ENCODE results near the gene CPEB1.
A peak's percentile ranks its signal among the peaks of the same experiment; 100 is the strongest.

The CPEB1 gene

DNA sequence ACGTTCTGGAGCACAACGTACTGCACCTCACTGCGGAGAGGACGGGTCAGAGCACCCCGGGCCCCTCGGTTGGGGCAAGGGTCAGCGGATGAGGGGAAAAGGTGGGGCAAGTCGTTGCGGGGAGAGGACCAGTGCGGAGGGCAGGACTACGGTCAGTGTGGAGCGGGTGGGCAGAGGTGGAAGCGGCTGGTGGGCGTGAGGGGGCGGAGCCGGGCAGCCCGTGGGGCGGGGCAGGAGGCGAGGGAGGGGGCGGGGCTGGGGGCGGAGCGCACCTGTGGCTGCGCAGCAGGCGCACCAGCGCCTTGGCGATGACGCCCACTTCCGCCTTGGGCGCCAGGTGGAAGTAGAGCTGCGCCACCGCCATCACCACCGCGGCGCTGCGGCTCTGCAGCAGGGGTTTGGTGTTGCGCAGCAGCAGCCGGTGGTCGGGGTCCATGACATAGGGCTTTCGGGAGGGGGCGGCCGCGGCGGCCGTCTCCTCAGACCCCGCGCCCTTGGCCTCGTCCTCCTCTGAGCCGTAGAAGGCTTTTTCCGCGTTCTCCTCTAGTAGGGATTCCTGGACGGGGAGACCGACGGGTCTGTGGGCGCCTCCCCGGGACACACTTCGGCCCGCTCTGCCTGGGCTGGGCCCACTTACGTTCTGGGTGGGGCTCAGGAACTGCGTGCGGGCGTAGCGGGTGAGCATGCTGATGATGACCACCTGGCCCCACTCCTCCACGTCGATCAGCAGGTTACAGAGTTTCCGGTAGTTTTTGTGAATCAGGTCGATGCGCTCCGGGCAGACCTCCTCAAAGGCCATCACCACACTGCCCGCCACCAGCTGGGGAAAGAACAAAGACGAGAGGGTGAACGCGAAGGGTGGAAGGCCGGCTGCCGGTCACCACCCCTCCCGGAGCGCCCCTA is 33.3 kb upstream of the CPEB1 start:
- peaks cover 0 to 10% (median 6%) of the 10 kb centered on the region in 4 donors for H3K4me1 ChIP-seq
- no peaks in the 10 kb centered on the region for H3K36me3 ChIP-seq
- DNase-seq: peak in 1 of 2 donors; percentile 57
- TF ChIP-seq, protein P1, sequence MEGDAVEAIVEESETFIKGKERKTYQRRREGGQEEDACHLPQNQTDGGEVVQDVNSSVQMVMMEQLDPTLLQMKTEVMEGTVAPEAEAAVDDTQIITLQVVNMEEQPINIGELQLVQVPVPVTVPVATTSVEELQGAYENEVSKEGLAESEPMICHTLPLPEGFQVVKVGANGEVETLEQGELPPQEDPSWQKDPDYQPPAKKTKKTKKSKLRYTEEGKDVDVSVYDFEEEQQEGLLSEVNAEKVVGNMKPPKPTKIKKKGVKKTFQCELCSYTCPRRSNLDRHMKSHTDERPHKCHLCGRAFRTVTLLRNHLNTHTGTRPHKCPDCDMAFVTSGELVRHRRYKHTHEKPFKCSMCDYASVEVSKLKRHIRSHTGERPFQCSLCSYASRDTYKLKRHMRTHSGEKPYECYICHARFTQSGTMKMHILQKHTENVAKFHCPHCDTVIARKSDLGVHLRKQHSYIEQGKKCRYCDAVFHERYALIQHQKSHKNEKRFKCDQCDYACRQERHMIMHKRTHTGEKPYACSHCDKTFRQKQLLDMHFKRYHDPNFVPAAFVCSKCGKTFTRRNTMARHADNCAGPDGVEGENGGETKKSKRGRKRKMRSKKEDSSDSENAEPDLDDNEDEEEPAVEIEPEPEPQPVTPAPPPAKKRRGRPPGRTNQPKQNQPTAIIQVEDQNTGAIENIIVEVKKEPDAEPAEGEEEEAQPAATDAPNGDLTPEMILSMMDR (IDR thresholded peaks at IDR 0.05): no peak
- intact Hi-C loops (cut with DNase I; ENCODE audit: low total_unique reads): no loop called here
- no peaks in the 10 kb centered on the region for H3K9me3 ChIP-seq
- no peak overlapping the region for H3K27ac ChIP-seq
- H3K27me3 ChIP-seq: peaks cover 0 to 32% of the 10 kb centered on the region in 2 donors
- H3K4me3 ChIP-seq: no peak overlapping the region

DNA sequence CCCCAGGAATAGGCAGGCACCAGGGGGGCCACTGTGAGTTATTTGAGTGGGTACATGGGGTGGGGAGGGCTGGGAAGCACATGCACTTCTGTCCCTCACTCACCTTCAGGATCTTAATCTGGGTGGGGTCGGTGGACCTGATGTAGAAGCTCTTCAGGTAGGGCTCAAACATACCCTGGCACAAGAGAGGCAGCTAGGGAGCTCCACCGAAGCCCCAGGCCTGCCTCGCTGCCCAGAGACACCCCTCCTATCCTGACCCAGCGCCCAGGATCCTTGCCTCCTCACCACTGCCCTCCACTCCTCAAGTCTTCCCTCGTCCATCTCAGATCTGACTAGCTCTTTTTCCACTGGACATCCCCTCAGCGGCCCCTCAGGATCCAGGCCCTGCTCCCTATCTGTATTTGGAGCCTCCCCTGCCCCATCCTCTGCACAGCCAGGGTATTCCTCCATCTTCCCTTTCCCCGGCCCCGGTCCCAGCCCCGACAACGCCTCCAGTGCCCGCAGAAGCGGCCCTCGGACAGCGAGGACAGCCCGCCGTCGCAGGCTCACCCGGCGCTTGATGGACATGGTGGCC is 32.5 kb upstream of the CPEB1 start:
- H3K27ac ChIP-seq: no peak overlapping the region
- no peak overlapping the region for H3K4me3 ChIP-seq
- H3K4me1 ChIP-seq: peaks cover 0 to 10% (median 6%) of the 10 kb centered on the region in 4 donors
- peak in 1 of 2 donors; percentile 56 for DNase-seq
- peaks cover 0 to 32% of the 10 kb centered on the region in 2 donors for H3K27me3 ChIP-seq
- H3K9me3 ChIP-seq: no peaks in the 10 kb centered on the region
- H3K36me3 ChIP-seq: no peaks in the 10 kb centered on the region
- intact Hi-C loops (cut with DNase I; ENCODE audit: low total_unique reads): no loop called here
- TF ChIP-seq, protein P1 (IDR thresholded peaks at IDR 0.05): no peak

DNA sequence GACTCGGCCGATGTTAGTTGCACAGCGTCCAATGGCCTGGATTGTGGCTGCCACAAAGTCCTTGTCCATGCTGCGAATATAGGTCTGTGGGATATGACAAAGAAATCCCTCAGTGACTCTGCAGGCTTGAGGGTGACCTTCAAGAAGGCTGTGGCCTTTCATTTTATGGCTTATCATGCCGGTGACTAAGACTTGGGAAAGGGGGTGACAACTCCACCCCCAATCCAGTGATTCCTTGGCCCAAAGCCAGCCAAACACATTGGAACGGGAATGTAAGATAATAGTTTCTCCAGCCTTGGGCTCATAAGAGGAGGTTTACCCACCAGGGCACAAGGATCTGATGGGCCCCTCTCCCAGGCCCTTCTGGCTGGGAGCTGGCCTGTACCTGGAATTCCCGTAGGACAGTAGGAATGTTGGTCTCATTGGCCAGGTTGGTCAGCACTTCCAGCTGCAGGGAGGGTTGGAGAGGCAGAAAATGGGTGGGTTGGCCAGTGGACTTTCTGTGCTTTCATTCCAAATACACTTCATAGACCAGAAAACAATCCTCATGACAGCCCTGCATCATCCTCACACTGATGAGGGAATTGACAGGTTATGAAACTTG is 30.7 kb upstream of the CPEB1 start:
- H3K27ac ChIP-seq: no peak overlapping the region
- DNase-seq: peak in 1 of 2 donors; percentile 17
- no peaks in the 10 kb centered on the region for H3K9me3 ChIP-seq
- TF ChIP-seq, protein P1 (IDR thresholded peaks at IDR 0.05): no peak
- no peaks in the 10 kb centered on the region for H3K36me3 ChIP-seq
- peaks cover 0 to 32% of the 10 kb centered on the region in 2 donors for H3K27me3 ChIP-seq
- H3K4me1 ChIP-seq: peaks cover 0 to 10% (median 6%) of the 10 kb centered on the region in 4 donors
- intact Hi-C loops (cut with DNase I; ENCODE audit: low total_unique reads): no loop called here
- no peak overlapping the region for H3K4me3 ChIP-seq

DNA sequence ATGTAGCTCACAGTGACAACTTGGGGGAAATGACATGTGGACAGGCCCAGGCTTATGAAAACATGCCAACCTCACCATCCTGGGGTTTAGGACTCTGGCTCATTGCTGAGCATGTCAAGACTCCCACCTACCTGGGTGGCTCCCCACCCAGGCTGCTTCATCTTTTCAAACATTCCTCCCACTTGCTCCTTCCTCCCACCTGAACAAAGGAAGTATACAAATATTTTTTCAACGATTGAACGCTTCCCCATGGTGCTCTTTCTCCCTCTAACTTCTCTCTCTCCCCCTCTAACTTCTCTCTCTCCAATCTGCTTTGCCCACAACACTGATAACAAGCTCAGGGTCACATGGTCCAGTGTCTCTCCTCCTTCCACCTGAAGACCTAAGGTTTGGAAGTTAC is 27.7 kb upstream of the CPEB1 start:
- Histone ChIP-seq H3K9me3 (no peaks in the 10 kb centered on the region), H3K27me3 (peaks cover 0 to 13% of the 10 kb centered on the region in 2 donors), H3K27ac (no peak overlapping the region), H3K36me3 (no peaks in the 10 kb centered on the region), H3K4me3 (no peak overlapping the region), H3K4me1 (peaks cover 0 to 1% (median 0%) of the 10 kb centered on the region in 4 donors)
- TF ChIP-seq, protein P1 (IDR thresholded peaks at IDR 0.05): no peak
- intact Hi-C loops (cut with DNase I; ENCODE audit: low total_unique reads): no loop called here
- DNase-seq: peak in 1 of 2 donors; percentile 25

DNA sequence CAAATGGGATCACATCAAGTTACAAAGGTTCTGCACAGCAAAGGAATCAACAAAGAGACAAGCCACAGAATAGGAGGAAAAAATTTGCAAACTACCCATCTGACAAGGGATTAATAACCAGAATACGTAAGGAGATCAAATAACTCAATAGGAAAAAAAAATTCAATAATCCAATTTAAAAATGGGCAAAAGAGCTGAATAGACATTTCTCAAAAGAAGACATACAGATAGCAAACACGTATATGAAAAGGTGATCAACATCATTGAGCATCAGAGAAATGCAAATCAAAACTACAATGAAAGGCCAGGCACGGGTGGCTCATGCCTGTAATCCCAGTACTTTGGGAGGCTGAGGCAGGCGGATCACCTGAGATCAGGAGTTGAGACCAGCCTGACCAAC is 23.5 kb upstream of the CPEB1 start:
- no peak overlapping the region for H3K27ac ChIP-seq
- TF ChIP-seq, protein P1 (IDR thresholded peaks at IDR 0.05): no peak
- H3K9me3 ChIP-seq: no peaks in the 10 kb centered on the region
- DNase-seq: no peak
- H3K4me3 ChIP-seq: no peak overlapping the region
- H3K27me3 ChIP-seq: no peaks in the 10 kb centered on the region
- no peaks in the 10 kb centered on the region for H3K36me3 ChIP-seq
- H3K4me1 ChIP-seq: no peaks in the 10 kb centered on the region
- intact Hi-C loops (cut with DNase I; ENCODE audit: low total_unique reads): no loop called here
